ENCODE data around the gene AKAP12. TPM values are rescaled to one million over a fixed set of nuclear protein-coding genes. Genes with fewer than 3 reads are reported as not detected.

AKAP12 gene
- total RNA-seq, result 100 to 1,000 TPM; 102 to 167 TPM

GRCh38 chr6:151239603-151240035 lies at the start of gene AKAP12:
TSS of gene AKAP12 (plus strand) at chr6:151239967. CDS start at chr6:151240563, 596 bp downstream.
- ATAC-seq (ENCODE audit: insufficient number of reproducible peaks, low FRiP score, low read depth), result peak; percentile 30
- no peaks in the 10 kb centered on the region for H3K9me3 ChIP-seq

DNA sequence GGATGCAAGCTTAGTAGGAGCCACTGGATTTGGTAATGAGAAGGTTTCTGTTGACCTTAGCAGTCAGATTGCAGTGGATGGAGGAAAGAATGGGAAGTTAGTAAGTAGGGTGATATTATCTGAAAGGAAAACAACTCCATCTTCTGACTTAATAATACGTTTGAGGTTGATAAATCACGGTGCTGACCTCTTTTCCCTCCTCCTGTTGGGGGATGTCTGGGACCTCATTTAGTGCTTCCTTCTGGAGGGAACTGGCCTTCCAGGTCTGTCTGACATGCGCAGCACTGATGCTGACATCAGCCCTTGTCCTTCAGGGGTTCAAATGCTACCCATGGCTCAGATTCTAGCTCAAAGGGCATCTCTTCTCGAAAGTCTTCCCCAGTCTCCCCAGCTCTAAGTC lies 48.2 kb upstream of the AKAP12 start:
- no peak overlapping the region for H3K27ac ChIP-seq
- no peaks in the 10 kb centered on the region for H3K9me3 ChIP-seq
- no peaks in the 10 kb centered on the region for H3K4me1 ChIP-seq (ENCODE audit: control insufficient read depth in 1 of 2, low read depth in 2 of 2)
- DNase-seq (ENCODE audit: low spot score) (no peak), ATAC-seq (ENCODE audit: insufficient number of reproducible peaks, low FRiP score, low read depth) (no peak)
- TF ChIP-seq, protein P1, sequence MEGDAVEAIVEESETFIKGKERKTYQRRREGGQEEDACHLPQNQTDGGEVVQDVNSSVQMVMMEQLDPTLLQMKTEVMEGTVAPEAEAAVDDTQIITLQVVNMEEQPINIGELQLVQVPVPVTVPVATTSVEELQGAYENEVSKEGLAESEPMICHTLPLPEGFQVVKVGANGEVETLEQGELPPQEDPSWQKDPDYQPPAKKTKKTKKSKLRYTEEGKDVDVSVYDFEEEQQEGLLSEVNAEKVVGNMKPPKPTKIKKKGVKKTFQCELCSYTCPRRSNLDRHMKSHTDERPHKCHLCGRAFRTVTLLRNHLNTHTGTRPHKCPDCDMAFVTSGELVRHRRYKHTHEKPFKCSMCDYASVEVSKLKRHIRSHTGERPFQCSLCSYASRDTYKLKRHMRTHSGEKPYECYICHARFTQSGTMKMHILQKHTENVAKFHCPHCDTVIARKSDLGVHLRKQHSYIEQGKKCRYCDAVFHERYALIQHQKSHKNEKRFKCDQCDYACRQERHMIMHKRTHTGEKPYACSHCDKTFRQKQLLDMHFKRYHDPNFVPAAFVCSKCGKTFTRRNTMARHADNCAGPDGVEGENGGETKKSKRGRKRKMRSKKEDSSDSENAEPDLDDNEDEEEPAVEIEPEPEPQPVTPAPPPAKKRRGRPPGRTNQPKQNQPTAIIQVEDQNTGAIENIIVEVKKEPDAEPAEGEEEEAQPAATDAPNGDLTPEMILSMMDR (IDR thresholded peaks at IDR 0.05), result no peak
- no peak overlapping the region for H3K4me3 ChIP-seq
- H3K27me3 ChIP-seq (replicated peaks; ENCODE audit: insufficient read depth), result no peaks in the 10 kb centered on the region
- H3K36me3 ChIP-seq, result no peaks in the 10 kb centered on the region

More at GRCh38 chr6:151239603-151240035, at the start of gene AKAP12:
- peak within 1 kb of the TSS; percentile 94 for H3K4me3 ChIP-seq
- H3K27me3 ChIP-seq (replicated peaks; ENCODE audit: insufficient read depth), result no peaks in the 10 kb centered on the region
- no peak for DNase-seq (ENCODE audit: low spot score)
- no peaks in the 10 kb centered on the region for H3K36me3 ChIP-seq
- H3K4me1 ChIP-seq (ENCODE audit: control insufficient read depth in 1 of 2, low read depth in 2 of 2), result peaks cover 3 to 15% of the 10 kb centered on the region in 2 donors
- TF ChIP-seq, protein P1 (IDR thresholded peaks at IDR 0.05), result no peak
- H3K27ac ChIP-seq, result peak within 1 kb of the TSS; percentile 85

GRCh38 chr6:151196555-151196954 lies 43.2 kb upstream of the AKAP12 start:
- Histone ChIP-seq H3K4me3 (no peak overlapping the region), H3K9me3 (no peaks in the 10 kb centered on the region), H3K4me1 (ENCODE audit: control insufficient read depth in 1 of 2, low read depth in 2 of 2) (no peaks in the 10 kb centered on the region), H3K36me3 (no peaks in the 10 kb centered on the region), H3K27me3 (replicated peaks; ENCODE audit: insufficient read depth) (no peaks in the 10 kb centered on the region), H3K27ac (no peak overlapping the region)
- TF ChIP-seq, protein P1 (IDR thresholded peaks at IDR 0.05), result no peak
- DNase-seq (ENCODE audit: low spot score) (no peak), ATAC-seq (ENCODE audit: insufficient number of reproducible peaks, low FRiP score, low read depth) (no peak)

DNA sequence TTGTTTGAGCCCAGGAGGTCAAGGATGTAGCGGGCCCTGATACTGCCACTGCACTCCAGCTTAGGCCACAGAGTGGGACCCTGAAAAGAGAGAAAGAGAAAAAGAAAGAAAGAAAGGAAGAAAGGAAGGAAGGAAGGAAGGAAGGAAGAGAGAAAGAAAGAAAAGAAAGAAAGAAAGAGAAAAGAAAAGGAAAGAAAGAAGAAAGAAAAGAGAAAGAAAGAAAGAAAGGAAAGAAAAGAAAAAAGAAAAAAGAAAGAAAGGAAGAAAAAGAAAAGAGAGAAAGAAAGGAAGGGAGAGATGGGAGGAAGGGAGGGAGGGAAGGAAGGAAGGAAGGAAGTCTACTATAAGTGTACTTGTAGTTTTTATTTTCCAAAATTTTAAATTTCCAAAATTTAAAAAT lies 42.2 kb upstream of the AKAP12 start:
- H3K27me3 ChIP-seq (replicated peaks; ENCODE audit: insufficient read depth), result no peaks in the 10 kb centered on the region
- H3K4me1 ChIP-seq (ENCODE audit: control insufficient read depth in 1 of 2, low read depth in 2 of 2), result no peaks in the 10 kb centered on the region
- TF ChIP-seq, protein P1 (IDR thresholded peaks at IDR 0.05), result no peak
- ATAC-seq (ENCODE audit: insufficient number of reproducible peaks, low FRiP score, low read depth) (no peak), DNase-seq (ENCODE audit: low spot score) (no peak)
- no peaks in the 10 kb centered on the region for H3K9me3 ChIP-seq
- H3K36me3 ChIP-seq, result no peaks in the 10 kb centered on the region
- no peak overlapping the region for H3K27ac ChIP-seq
- H3K4me3 ChIP-seq, result no peak overlapping the region

GRCh38 chr6:151199991-151200390 lies 39.8 kb upstream of the AKAP12 start:
- no peak overlapping the region for H3K27ac ChIP-seq
- H3K36me3 ChIP-seq, result no peaks in the 10 kb centered on the region
- H3K4me3 ChIP-seq, result no peak overlapping the region
- TF ChIP-seq, protein P1 (IDR thresholded peaks at IDR 0.05), result no peak
- no peaks in the 10 kb centered on the region for H3K9me3 ChIP-seq
- no peaks in the 10 kb centered on the region for H3K4me1 ChIP-seq (ENCODE audit: control insufficient read depth in 1 of 2, low read depth in 2 of 2)
- H3K27me3 ChIP-seq (replicated peaks; ENCODE audit: insufficient read depth), result no peaks in the 10 kb centered on the region
- no peak for ATAC-seq (ENCODE audit: insufficient number of reproducible peaks, low FRiP score, low read depth)
- DNase-seq (ENCODE audit: low spot score), result no peak

Measured in thoracic aorta (tissue), 2 donors.